ENCODE data around the gene TTL. TPM values are rescaled to one million over a fixed set of nuclear protein-coding genes. Genes with fewer than 3 reads are reported as not detected.
"Not testable (repeated sequence)": the region's sequence is repeated elsewhere in the genome, so short reads cannot be mapped to it uniquely, and the experiment has no call there.

TTL gene
- total RNA-seq, 1 donor from 2014 or later, result 67.9 TPM

- Mint-ChIP-seq H3K9me3 (ENCODE audit: low read depth) (peaks cover 2% of the 10 kb centered on the region), H3K27me3 (ENCODE audit: low read depth) (no peaks in the 10 kb centered on the region), H3K4me1 (ENCODE audit: low read depth) (no peaks in the 10 kb centered on the region), H3K4me3 (ENCODE audit: unreplicated experiment) (no peak overlapping the region), H3K27ac (ENCODE audit: unreplicated experiment) (no peak overlapping the region), H3K36me3 (ENCODE audit: low read depth) (peaks cover 38% of the 10 kb centered on the region)
- no peak for DNase-seq (ENCODE audit: low spot score)
- TF ChIP-seq CTCF (IDR thresholded peaks at IDR 0.05), result no peak
Observed at GRCh38 chr2:112520234-112520783, 38.4 kb downstream of the TTL start.

GRCh38 chr2:112523291-112523777 lies 41.4 kb downstream of the TTL start:
- DNase-seq (ENCODE audit: low spot score), result no peak
- peaks cover 43% of the 10 kb centered on the region for H3K36me3 Mint-ChIP-seq (ENCODE audit: low read depth)
- no peaks in the 10 kb centered on the region for H3K27me3 Mint-ChIP-seq (ENCODE audit: low read depth)
- TF ChIP-seq CTCF (IDR thresholded peaks at IDR 0.05), result no peak
- no peak overlapping the region for H3K27ac Mint-ChIP-seq (ENCODE audit: unreplicated experiment)
- no peaks in the 10 kb centered on the region for H3K9me3 Mint-ChIP-seq (ENCODE audit: low read depth)
- H3K4me1 Mint-ChIP-seq (ENCODE audit: low read depth), result no peaks in the 10 kb centered on the region
- H3K4me3 Mint-ChIP-seq (ENCODE audit: unreplicated experiment), result no peak overlapping the region

GRCh38 chr2:112524276-112524675 lies 42.3 kb downstream of the TTL start:
- peaks cover 45% of the 10 kb centered on the region for H3K36me3 Mint-ChIP-seq (ENCODE audit: low read depth)
- not testable (repeated sequence) for H3K4me3 Mint-ChIP-seq (ENCODE audit: unreplicated experiment)

GRCh38 chr2:112528541-112528940 lies 46.6 kb downstream of the TTL start:
- TF ChIP-seq CTCF (IDR thresholded peaks at IDR 0.05), result no peak
- Mint-ChIP-seq H3K4me1 (ENCODE audit: low read depth) (no peaks in the 10 kb centered on the region), H3K27ac (ENCODE audit: unreplicated experiment) (no peak overlapping the region), H3K4me3 (ENCODE audit: unreplicated experiment) (no peak overlapping the region), H3K27me3 (ENCODE audit: low read depth) (no peaks in the 10 kb centered on the region), H3K36me3 (ENCODE audit: low read depth) (peaks cover 29% of the 10 kb centered on the region), H3K9me3 (ENCODE audit: low read depth) (no peaks in the 10 kb centered on the region)
- no peak for DNase-seq (ENCODE audit: low spot score)

More at GRCh38 chr2:112524276-112524675, 42.3 kb downstream of the TTL start:
- H3K4me1 Mint-ChIP-seq (ENCODE audit: low read depth); H3K9me3 Mint-ChIP-seq (ENCODE audit: low read depth); H3K27ac Mint-ChIP-seq (ENCODE audit: unreplicated experiment); DNase-seq (ENCODE audit: low spot score); H3K27me3 Mint-ChIP-seq (ENCODE audit: low read depth): not testable (repeated sequence)

GRCh38 chr2:112529757-112530156 lies 47.8 kb downstream of the TTL start:
- Mint-ChIP-seq H3K4me1 (ENCODE audit: low read depth) (no peaks in the 10 kb centered on the region), H3K9me3 (ENCODE audit: low read depth) (no peaks in the 10 kb centered on the region), H3K36me3 (ENCODE audit: low read depth) (peaks cover 28% of the 10 kb centered on the region), H3K27me3 (ENCODE audit: low read depth) (no peaks in the 10 kb centered on the region), H3K27ac (ENCODE audit: unreplicated experiment) (no peak overlapping the region), H3K4me3 (ENCODE audit: unreplicated experiment) (no peak overlapping the region)
- TF ChIP-seq CTCF (IDR thresholded peaks at IDR 0.05), result no peak
- no peak for DNase-seq (ENCODE audit: low spot score)

- Mint-ChIP-seq H3K9me3 (ENCODE audit: low read depth) (no peaks in the 10 kb centered on the region), H3K36me3 (ENCODE audit: low read depth) (peaks cover 28% of the 10 kb centered on the region), H3K4me1 (ENCODE audit: low read depth) (no peaks in the 10 kb centered on the region), H3K27ac (ENCODE audit: unreplicated experiment) (no peak overlapping the region), H3K4me3 (ENCODE audit: unreplicated experiment) (no peak overlapping the region), H3K27me3 (ENCODE audit: low read depth) (no peaks in the 10 kb centered on the region)
- DNase-seq (ENCODE audit: low spot score), result no peak
- no peak for TF ChIP-seq CTCF (IDR thresholded peaks at IDR 0.05)
Observed at GRCh38 chr2:112530728-112531127, 48.8 kb downstream of the TTL start.

All from chondrocyte (in vitro differentiated cells).